Liver (tissue), 3 donors: ENCODE results near the gene KL.

Experiments used
- ATF3 ChIP-seq: IDR thresholded peaks from 2 replicates; pipeline ENCODE4 v1.6.1; 2016; ENCODE audit warnings: antibody characterized with exemption
- CTCF ChIP-seq: fragments of 150-350 bp; IDR thresholded peaks from 2 replicates; pipeline ENCODE4 v1.5.1; 2017; ENCODE audit warnings: improper control_type of control experiment, low read depth, low read length; ENCODE audit not compliant: missing input control
- TAF1 ChIP-seq: conservative IDR thresholded peaks from 2 replicates; pipeline ENCODE4 v1.6.1; 2016; ENCODE audit warnings: antibody characterized with exemption, mild to moderate bottlenecking
- ZBTB33 ChIP-seq: IDR thresholded peaks from 2 replicates; pipeline ENCODE4 v1.6.1; 2016; ENCODE audit warnings: antibody characterized with exemption
- donor health status: healthy.
- donor health status: healthy.

- no peak for TF ChIP-seq CTCF
- TF ChIP-seq TAF1 = no peak
- no peak for TF ChIP-seq ZBTB33
- TF ChIP-seq ATF3 = no peak
Measured at GRCh38 chr13:32989290-32989667, 26.9 kb upstream of the KL start.
